ENCODE results near the gene MUC5B.

Gene MUC5B

DNA sequence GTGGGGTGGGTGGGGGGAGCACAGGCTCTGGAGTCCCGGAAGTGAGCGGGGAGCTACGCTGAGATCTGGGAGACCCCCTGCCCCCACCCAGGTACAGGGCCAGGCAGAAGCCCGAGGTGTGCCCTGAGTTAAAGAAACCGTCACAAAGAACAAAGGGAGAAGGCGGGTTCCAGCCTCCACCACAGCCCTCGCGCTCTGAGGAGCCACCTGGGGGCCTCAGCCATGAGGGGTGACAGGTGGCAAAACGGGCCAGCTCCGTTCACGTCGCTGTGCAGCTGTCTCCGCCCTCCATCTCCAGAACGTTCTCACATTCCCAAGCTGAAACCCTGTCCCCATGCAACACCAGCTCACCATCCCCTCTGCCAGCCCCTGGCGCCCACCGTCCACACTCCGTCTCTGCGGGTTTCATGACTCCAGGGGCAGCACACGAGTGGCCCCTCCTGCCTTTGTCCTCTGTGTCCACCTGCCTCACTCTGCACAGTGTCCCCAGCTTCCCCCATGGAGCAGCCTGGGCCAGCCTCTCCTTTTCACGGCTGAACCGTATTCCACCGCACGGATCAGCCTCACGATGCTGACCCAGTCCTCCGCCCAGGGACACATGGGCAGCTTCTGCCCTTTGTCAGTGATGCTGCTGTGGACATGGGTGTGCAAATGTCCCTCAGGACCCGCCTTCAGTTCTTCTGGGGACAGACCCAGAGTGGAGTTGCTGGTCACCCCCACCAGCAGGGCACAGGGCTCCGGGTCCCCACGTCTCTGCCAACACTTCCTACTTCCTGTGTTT lies 1.7 kb upstream of the MUC5B start:
- no peak for DNase-seq (ENCODE audit: low spot score)

GRCh38 chr11:1221848-1222311 lies 986 bp upstream of the MUC5B start:
- DNase-seq (ENCODE audit: low spot score): no peak

GRCh38 chr11:1223346-1224110 lies 662 bp downstream of the MUC5B start:
- DNase-seq (ENCODE audit: low spot score): no peak

GRCh38 chr11:1224111-1224490 lies 1.2 kb downstream of the MUC5B start:
- no peak for DNase-seq (ENCODE audit: low spot score)

GRCh38 chr11:1224491-1225385 lies 1.9 kb downstream of the MUC5B start:
- no peak for DNase-seq (ENCODE audit: low spot score)

DNA sequence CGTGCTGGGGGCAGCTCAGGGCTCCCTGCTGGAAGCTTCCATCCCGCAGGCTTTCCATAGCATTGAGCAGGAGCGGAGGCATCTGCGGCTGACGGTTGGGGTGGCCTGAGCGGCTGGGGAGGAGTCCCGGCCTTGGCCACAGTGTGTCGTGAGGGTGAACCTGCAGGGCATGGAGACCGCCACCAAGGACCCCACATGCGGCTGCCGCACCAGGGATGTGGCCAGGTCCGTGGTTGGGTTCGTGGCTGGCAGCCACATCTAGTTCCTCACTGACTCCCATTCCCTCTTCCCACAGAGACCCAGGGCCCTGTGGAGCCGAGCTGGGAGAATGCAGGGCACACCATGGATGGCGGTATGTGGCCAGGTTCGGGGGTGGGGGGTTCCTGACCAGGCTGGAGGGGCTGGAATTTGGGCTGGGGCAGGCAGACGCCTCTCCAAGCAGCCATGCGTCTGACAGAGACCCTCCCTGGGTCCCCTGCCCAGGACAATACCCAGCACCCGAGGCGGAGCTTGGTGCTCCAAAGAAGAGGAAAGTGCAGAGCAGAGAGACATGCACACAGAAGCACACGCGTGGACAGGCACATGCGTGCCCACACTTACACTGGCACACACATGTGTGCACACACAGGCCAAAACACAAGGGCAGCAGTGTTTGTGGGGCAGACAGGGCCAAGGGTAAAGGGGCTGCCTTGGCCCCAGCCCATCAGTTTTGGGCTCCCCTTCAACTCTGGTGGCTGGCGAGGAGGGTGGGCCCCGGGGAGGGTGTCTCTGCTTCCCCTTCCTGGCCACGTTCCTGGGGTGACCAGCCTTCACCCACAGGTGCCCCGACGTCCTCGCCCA lies 2.7 kb downstream of the MUC5B start:
- DNase-seq (ENCODE audit: low spot score): no peak

DNA sequence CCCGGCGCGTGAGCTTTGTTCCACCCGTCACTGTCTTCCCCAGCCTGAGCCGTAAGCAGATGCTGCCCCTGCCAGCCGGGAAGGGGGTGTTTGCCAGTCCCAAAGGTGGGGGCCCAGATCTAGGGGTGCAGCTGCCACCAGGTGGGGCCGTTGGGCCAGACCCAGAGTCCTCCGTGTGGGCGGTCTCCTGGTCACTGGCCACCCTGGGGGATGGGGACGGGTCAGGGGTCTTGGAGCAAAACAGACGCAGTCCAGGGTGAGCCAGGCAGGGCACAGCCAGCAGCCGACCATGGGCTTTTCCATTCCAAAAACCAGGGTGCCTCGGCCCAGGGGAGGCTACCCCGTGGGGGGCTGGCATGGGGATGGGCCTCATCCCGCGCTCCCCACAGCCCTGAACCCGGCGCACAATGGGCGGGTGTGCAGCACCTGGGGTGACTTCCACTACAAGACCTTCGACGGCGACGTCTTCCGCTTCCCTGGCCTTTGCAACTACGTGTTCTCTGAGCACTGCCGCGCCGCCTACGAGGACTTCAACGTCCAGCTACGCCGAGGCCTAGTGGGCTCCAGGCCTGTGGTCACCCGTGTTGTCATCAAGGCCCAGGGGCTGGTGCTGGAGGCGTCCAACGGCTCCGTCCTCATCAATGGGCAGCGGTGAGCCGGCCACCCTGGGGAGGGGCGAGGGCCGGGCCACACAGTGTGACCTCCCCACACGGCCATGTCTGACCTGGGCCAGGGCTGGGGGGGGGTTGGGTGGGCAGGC lies 3.5 kb downstream of the MUC5B start:
- no peak for DNase-seq (ENCODE audit: low spot score)

DNA sequence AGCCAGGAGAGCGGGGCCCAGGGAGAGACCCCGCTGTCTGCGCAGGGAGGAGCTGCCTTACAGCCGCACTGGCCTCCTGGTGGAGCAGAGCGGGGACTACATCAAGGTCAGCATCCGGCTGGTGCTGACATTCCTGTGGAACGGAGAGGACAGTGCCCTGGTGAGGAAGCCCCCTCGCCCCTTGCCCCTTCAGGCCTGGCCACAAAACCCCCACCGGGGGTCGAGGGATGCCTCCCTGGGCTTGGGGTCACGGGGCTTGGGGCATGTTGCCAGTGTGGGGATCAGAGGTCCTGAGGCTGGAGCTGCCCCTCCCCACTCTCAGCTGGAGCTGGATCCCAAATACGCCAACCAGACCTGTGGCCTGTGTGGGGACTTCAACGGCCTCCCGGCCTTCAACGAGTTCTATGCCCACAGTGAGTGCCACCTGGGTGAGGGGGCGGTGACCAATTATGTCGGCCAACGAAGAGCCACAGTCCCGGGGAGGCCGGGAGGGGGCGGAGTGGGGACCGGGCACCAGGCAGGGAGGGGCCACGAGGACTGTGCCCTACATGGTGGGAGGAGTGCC lies 4.2 kb downstream of the MUC5B start:
- no peak for DNase-seq (ENCODE audit: low spot score)

DNA sequence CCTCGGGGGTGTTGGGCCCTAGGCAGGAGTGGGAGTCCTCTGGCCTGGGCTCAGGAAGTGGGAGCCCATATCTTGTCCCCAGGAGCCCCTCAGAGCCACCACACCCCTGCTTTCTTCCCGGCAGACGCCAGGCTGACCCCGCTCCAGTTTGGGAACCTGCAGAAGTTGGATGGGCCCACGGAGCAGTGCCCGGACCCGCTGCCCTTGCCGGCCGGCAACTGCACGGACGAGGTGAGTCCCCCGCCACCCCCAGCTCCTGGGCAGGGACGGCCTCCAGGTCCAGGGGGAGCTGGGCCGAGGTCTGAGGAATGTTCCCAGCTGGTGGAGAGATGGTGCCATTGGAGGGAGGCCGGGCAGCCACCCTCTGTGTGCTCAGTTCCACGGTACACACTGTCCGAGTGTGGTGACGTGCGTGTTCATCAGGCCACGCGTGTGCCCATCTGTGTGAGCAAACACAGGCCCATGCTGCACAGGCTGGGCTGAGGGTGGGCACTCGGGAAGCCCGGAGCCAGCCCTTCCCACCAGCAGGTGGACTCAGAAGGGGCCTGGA lies 4.8 kb downstream of the MUC5B start:
- DNase-seq (ENCODE audit: low spot score): no peak

DNA sequence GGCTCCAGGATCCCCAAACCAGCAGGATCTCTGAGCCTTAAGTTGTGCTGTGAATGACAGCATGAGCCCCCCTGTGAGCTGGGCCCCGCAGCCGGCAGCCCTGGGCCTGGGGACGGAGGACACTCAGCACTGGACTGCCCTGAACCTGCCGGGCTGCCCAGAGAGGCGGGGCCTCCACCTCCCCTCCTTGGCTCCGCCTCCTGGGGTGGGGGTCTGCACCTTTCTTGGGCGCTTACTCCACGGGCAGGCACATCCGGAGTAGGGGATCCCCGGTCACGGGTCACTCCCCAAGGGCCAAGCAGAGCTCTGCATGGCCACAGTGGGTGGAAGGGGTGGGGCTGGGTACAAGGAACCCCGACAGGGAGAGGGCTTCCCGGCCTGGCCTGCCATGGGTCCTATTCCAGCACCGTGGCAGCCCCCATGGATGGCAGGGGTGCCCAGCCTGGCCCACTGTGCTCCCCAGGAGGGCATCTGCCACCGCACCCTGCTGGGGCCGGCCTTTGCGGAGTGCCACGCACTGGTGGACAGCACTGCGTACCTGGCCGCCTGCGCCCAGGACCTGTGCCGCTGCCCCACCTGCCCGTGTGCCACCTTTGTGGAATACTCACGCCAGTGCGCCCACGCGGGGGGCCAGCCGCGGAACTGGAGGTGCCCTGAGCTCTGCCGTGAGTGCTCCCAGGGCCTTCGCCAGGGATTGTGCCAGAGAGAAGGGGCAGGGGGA lies 5.4 kb downstream of the MUC5B start:
- DNase-seq (ENCODE audit: low spot score): no peak

DNA sequence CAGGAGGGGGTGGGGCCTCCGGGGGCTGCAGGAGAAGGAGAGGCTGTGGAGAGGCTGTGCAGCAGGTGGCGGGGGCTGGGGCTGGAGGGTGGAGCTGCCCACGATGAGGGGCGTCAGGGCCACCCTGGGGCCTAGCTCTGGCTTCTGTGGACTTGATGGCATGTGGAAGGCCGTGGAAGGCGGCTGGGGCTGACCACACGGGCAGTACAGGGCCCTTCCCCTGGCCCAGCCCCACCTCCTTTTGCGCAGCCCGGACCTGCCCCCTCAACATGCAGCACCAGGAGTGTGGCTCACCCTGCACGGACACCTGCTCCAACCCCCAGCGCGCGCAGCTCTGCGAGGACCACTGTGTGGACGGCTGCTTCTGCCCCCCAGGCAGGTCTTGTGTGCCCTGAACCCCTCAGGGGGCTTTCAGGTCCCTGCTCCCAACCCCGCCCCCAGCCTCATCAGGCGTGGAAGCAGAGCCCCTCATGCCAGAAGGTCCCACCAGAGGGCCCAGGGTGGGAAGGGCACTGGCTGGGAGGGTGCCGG lies 6.1 kb downstream of the MUC5B start:
- no peak for DNase-seq (ENCODE audit: low spot score)

DNA sequence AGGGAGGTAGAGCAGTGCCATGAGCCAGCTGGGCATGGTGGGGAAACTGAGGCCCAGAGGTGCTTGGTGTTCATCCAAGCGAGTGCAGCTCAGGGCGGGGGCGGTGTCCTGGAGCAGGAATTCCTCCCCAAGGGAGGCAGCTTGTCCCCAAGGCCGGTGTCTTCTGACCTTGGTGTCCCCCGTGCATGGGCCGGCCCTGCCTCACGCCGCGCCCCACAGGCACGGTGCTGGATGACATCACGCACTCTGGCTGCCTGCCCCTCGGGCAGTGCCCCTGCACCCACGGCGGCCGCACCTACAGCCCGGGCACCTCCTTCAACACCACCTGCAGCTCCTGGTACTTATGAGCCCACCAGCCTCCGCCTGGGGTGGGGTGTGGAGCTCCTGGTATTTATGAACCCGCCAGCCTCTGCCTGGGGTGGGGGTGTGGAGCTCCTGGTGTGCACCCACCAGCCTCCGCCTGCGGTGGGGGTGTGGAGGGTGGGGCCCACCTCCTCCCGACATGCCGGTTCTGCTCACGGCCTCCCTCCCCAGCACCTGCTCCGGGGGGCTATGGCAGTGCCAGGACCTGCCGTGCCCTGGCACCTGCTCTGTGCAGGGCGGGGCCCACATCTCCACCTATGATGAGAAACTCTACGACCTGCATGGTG lies 6.7 kb downstream of the MUC5B start:
- DNase-seq (ENCODE audit: low spot score): no peak

DNA sequence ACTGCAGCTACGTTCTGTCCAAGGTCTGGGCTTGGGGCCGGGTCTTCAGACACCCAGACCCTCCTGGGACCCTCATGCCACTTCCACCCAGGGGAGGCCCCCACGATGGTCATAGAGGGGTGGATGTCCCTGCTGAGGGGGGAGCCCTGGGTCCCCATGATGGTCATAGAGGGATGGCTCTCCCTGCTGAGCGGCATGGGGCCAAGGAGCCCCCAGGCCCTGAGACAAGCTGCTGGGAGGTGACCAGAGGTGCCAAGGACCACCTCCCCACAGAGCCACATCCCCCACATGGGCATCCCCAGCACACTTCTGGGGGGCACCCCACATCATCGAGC lies 7.2 kb downstream of the MUC5B start:
- DNase-seq (ENCODE audit: low spot score): no peak

- DNase-seq (ENCODE audit: low spot score): no peak
Measured at GRCh38 chr11:1230456-1231395, 7.9 kb downstream of the MUC5B start.

GRCh38 chr11:1231396-1232020 lies 8.6 kb downstream of the MUC5B start:
- no peak for DNase-seq (ENCODE audit: low spot score)

DNA sequence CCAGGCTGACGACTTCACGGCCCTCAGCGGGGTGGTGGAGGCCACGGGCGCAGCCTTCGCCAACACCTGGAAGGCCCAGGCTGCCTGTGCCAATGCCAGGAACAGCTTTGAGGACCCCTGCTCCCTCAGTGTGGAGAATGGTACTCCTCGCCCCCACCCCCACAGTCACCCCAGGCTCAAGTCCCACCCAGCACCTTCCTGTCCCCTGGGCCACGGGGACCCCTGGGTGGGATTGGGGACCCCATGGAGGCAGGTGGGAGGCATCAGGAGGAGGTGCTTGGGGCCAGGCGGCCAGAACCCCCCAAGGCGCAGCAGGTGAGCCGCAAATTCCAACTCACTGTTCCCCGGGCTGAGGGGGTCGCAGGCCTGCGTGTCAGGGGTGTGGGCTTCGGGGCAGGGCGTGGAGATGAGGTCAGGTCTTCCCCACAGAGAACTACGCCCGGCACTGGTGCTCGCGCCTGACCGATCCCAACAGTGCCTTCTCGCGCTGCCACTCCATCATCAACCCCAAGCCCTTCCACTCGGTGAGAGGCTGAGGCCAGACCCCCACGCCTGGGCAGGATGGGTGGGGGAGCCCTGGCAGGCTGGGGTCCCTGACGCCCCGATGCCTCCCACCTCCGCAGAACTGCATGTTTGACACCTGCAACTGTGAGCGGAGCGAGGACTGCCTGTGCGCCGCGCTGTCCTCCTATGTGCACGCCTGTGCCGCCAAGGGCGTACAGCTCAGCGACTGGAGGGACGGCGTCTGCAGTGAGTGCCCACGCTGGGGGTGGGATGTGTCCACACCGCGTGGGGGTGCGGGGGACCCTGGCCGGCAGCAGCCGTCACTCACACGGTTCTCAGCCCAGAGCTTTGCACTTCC lies 9.4 kb downstream of the MUC5B start:
- DNase-seq (ENCODE audit: low spot score): no peak

All from kidney capillary endothelial cell (primary cell).